GDM1 (cell line): ENCODE results near the gene FGF12.

Source experiments
- DNase-seq: peaks from one replicate; lab custom pipeline; 2025; lab: John Stamatoyannopoulos, UW

Gene FGF12

DNA sequence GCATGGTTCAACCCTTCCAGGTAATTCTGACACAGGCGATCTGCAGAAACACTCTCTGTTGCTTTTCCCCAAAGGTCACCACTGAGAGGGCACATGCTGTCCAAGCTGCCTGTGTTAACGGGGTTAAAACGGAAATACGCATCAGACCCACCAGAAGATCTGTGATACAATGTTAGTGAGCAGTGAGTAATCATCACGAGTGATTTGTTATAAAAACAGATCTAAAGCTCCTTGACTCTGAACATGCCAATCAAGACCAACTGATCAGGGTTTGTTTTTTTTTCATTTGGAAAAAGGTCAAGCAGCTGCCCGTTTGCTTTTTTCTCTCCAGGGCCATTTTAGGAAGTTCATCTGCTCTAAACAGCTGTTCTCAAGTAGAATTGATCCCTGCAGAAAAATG, 43.2 kb downstream of the FGF12 start:
- no peak for DNase-seq

DNA sequence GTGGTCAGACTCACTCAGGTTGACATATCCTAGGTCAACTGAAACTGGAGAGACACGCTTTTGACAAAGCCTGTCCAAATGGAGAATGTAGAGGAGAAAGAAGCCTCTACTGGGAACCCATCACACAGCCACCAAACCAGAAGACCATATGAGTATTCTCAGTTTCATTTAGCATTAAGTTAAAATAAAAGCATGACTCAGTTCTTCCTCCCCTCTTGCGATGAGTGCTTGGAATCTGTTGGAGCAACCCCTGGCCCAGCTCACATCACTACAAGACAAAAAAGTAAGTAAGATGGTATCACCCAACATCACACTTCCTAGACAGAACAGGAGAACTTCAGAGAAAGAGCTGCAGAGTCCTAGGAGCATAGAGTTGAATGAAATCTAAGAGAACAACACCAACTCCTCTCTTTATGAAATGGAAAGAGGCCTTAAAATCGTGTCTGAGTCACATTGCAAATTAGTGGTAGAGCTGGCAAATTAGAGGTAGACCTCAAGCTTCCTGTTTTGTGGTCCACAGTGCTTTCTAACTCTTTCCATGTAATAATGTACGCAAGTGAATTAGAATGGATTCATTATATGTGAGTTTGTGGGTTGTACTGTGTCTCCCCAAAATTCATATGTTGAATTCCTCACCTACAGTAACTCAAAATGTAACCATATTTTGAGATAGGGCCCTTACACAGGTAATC, 51.2 kb downstream of the FGF12 start:
- DNase-seq = no peak

DNA sequence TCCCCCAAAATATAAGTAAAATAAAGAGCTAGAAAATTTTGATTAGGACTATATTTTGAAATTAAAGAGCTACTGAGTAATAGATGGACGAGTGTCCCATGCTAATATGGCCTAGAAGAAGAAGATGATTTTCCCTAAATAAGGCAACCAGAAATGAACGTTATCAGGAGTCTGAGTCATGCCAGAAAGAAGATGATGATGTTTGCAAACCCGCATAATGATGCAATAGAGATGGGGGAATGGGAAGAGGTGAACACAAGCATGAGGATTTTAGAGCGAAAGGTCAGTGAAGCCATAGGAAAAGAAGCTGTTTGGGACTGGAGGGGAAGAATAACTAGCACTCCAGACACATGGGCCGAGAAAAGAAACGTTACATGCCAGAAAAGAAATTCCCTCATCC, 71.7 kb downstream of the FGF12 start:
- DNase-seq = no peak

DNA sequence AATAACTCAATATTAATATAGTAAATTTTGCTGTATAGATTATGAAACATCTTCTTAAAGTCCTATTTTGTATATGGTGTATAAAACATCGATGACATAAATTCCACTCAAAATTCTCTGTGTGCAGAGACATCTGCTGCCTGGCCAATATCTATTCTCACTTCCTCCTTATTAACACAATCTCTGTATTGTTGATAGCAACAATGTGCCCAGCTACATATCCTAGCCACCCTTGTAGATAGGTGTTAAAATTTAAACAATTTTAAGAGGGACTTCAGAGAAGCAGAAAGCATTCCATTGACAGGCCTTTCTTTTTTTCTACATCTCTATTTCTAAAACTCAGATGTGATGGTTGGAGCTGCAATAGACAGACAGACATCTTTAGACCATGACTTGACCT, 72.3 kb downstream of the FGF12 start:
- no peak for DNase-seq

DNA sequence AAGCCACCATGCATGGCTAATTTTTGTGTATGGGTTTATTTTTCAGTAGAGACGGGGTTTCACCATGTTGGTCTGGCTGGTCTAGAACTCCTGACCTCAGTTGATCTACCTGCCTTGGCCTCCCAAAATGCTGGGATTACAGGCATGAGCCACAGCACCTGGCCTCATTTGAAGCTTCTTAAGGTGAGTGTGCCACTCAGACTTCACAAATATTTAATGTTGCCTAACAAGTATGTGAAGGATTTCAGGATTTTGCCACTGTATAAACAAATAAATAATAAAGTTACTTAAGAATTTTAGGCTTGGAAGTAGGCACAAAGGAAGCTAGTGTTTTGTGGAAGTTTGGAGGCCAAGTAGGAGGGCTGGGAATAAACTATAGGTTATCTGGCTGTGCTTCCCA, 73.5 kb downstream of the FGF12 start:
- no peak for DNase-seq

DNA sequence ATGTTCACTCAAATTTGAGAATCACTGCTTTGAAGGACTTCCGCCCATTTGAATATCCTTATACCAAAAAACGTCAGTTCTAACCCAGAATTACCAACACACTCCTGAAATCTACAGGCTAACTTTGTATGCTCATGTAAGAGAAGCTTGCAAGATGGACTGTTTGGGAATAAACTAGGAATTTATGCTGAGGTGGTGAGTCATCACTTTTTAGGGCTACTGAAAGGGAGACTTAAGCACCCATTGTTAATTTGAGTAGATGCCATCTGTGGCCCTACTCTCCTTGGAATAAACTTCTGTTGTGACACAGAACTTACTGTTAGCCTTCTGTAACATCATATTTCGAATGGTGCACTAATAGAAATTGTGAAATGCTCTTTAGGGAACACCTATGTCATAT, 74.6 kb downstream of the FGF12 start:
- DNase-seq = no peak

DNA sequence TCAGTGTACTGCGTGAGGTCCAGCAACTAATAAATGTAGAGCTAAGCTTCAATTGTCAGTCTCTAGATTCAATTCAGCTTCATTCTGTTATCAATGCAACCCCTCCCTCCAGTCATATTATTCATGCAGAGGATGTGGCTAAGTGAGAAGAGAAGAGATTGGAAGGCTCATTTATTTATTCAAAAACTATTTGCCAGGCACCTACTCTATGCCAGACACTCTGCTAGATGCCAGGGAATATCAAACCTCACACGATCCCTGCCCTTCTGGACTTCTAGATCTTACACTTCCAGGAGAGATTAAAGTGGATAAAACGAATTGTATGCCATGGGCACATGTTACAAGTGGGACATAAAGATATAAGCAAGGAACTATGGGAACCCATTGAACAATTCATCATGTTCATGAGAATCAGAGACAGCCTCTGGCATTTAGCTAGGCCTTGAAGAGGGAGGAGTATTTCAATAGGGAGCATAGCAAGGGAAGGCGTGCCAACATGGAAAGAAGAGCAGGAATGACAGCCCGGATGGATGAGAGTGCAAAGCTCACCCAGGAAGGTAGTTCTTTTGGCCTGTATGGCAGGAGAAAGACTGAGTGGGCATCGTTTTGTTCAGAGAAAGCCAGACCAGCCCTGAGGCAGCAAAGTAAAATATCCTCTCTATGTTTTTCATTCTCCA, 75.4 kb downstream of the FGF12 start:
- no peak for DNase-seq

DNA sequence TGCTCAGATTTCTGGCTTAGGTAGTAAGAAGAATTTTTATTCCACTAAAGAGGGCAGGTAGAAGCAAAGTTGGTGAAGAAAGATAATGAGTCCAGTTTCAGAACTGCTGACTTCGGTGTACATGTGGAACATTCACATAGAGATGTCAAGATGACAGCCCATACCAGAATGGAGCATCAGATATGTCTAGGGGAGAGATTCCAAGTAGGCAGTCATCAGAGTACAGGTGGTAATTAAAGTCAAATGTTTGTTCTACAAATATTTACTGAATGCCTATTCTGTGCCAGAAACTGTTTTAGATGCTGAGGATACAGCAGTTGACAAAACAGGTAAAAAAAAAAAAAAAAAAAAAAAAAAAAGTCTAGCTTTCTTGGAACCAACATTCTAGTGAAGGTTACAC, 81.9 kb downstream of the FGF12 start:
- no peak for DNase-seq

DNA sequence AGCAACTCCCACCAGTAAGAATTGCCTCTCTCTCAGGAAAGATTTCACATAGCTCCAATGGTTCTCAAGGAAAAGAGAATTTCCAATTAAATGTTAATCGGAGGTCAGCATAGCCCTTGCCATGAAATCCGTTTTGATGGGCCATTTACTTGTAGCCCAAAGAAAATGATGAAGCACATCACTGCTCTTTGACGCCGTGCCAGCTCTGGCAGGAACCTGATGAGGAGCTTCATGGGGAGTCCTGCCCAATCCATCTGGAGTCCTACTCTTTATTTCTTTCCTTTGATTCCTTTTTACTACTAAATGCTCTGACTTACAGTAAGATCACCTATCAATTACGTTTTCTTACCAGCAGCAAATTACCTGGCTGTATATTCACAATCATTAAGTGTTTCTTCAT, 84.7 kb downstream of the FGF12 start:
- DNase-seq = no peak

DNA sequence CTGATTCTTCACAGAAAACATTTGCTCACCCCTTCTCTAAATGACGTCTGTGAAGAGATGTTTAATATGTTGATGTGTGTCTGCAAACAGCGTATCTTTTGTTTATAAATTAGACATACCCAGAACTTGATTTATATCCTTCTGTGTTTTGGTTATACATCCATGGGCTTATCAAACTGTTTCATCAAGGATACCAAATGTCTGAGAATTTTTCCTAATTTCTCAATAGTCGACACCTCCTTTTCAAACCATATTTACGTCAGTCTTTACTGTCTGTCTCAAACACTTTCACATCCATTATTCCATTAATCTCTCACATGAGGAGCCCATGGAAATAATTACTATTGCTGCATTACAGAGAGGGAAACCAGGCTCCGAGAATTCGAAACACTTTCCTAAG, 85.4 kb downstream of the FGF12 start:
- no peak for DNase-seq

DNA sequence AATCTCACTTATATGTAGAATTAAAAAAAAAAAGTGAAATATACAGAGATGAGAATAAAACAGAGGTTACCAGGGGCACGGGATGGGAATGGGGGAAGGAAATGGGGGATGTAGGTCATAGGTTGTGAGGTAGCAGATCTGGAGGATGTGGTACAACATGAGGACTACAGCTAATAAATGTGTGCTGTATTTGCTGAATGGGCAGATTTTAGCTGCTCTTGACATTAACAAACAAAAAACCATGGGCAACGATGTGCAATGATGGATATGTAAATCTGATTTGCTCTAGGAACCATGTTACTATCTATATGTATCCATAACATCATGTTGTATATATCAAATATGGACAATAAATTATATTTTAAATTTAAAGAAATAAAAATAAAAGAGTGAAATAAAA, 87.4 kb downstream of the FGF12 start:
- DNase-seq = no peak

DNA sequence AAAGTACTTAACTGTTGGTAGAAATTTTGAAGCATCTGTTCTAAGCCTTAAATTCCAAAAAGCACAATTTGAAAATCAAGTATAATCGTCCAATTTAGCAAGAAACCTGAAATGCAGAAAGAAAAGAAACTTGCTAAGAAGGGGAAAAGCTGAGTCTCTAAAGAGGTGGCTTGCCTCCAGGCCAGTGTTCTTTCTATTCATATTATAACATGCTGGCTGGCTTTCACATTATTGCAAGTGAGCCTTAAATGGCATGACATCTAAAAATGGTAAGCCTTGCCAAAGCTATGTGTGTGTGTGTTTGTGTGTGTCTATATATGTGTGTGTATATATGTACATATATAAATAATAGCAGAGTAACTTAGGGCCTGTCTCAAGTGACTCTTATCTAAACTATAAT, 89.5 kb downstream of the FGF12 start:
- DNase-seq = no peak

DNA sequence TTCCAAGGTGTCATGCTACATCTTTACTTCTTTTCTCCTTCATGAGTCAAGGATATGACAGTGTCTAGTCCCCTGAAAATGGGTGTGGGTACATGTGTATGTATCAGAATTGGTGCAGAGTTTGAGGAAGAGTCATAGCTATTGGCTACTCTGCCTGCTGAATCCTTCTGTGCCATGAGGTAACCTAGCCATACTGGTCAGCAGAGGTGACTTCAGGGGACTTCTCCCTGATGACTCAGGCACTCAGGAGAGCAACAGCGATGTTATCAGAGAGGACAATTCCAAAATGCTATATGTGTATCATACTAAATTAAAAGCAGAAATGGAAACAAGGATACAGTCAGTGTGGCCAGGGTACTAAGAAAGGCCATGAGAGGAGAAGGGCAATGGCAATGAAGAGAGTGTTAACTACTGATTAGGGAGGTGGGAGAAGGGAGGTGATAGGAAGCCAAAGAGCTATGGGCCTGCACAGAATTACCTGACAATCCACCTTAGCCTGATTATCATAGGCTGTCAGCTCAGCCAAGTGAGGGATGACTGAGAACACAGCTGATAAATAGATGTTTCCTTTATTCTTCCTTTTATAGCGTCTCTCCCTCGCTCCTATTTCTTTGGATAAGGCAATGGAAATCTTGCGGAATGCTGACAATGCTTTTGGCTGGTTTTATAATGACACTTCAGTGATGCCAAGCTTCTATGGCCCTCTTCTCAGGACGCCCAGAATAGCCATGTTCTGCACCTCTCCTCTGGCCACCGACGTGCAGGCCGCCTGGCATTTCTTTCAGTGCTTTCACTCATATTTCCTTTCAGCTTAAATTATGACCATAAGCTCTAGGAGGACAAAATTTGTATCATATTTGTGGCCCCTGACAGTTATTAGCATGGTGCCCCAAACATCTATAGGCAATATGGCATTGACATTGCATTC, 90.6 kb downstream of the FGF12 start:
- DNase-seq = no peak

DNA sequence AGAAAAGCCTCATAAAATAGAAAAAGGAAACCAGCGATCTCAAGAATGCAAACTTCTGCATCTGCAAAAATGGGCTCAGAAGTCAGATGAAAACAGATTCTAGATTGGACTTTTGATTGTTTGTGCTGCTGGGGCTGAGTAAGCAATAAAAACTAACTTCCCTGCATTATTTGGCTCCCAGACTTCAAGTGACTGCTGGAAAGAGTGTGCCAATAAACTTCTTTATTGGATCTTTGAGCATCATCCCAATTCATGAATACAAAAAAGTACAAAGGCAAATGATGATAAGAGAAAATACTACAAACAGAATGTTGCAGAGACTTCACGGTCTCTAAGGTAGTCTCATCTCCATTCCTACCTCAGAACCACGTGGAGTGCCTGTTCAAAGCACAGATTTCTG, 97.9 kb downstream of the FGF12 start:
- no peak for DNase-seq

DNA sequence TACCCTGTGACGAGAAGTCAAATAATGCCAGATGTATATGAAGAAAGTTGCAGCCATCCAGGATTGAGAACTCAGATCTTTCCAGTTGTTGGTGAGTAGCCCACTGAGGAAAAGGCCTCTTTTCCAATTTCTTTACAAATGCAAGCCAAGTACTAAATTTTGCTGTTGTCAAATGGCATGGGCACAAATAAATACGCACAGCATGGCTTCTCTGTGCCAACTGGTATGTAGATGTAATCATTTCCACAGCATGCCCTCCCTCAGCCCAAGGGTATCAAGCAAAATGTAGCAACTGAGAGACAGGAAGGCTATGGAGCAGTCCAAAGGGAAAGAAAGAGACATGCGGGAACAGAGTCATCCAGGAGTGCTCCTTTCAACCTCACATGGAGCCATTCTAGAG, 105.4 kb downstream of the FGF12 start:
- no peak for DNase-seq

DNA sequence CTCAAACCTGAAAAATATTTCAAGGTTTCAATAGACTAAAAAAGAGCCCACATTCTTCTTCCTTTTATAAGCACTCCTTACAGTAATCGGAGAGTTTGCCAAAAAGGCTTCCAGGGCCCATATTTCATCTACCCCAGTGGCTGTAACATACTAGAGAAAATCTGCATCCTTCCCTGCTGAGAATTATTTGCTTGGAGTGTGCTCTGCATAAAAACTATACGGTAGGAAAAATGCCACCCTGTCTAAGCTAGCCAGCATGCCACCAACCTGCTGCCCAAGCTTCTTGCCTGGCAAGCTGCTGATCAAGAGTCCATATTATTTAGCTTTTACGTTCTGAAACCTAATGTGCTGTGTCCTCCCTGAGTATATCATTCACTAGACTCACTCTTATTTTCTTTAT, 107.1 kb downstream of the FGF12 start:
- DNase-seq = no peak

DNA sequence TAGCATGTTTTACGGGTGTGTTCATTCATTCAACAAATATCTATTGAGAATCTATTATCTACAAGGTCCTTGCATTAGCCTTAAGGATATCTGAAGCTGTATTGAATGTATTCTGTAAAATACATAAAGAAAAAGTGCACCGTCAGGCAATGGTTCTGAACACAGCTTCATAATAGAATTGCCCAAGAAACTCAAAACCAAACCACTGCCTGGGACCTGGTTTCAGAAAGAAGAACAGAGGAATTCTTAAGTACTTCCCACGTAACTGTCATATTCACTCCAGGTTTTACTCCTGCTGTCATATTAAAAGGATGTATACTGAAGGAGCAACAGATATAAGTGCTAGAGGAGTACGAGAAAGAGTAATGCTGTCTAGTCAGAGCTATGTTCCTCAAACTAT, 115.9 kb downstream of the FGF12 start:
- DNase-seq = no peak

DNA sequence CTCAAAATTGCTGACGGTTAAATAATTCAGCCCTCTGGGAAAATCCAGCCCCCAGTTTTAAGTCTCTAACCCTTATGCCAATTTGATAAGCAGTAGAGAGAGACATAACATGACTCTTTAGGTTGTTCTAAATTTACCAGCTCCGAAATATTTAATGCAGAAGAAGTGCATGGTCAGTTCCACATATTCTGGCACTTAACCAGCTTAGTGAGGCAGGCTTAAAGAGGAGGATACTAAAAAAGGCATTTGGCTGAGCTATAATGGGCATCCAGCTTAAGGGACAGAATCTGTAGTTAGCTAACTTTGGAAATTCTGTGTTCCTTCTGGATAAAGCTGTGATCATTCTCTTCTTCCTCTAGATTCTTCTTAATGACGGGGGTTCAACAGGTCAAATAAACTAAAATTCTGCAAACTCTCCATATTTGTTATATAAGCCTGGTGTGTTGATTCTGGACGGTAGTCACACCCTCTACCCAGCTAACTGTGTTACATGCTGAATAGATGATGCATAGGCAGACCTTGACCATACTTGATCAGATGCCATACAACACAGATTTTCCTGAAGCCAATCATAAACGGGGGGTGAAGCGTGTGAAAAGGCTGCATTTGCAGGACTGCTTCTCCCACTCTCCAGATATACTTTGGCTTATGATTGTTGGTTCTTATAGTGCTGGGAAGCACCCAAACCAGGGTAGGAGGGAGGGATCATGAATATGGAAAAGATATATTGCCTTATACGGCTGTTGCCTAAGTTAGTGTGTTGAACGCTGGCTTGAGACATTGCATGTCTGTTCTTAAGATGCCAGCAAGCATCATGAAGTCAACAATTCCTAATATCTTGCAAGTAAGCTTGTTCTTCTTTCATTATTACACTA, 118.4 kb downstream of the FGF12 start:
- DNase-seq = no peak

DNA sequence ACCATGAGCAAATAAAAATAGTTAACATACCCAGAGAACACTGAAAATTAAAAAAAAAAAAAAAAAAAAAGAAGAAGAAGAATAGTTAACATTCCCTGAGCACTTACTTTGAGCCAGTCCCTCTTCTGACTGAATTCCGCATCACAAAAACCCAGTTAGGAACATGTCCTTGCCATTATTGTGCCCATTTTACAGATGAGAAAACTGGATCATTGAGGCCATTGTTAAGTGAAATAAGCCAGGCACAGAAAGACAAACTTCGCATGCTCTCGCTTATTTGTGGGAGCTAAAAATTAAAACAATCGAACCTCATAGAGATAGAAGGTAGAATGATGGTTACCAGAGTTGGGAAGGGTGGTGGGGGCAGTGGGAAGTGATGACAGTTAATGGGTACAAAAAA, 119.5 kb downstream of the FGF12 start:
- no peak for DNase-seq

DNA sequence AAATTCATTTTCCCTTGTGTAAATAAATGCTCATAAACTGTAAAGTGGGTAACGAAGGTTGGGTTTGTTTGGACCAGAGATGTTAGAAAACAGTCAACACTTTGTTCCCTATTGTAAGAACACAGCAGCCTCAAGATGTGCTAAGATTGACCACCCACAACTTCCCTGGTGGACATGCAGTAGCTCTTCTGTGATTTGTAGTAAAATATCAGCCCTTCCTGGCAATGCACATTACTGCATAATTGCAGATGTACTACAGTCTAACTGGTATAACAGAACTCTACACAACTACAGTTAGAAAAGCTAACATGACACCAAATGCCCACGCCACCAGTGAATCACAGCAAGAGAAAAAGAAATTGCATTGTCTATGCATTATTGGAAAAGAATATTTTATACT, 129.4 kb downstream of the FGF12 start:
- no peak for DNase-seq

DNA sequence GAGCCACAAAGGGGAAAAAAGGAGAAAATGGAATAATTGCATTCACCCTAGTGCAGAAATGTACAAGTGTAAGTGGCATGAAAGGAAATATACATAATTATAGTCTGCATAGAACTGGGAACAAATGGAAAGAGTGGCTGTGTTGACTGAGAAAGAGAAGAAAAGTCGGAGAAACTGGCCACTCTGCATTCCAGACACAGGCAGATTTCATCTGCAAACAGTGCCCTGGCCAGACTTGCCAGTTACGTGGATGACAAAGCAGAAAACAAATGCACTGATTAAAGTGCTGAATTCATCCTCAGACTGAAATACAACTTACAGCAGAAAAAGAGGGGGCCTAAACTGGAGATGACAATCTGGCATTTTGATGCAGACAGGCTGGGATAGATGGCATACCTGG, 129.8 kb downstream of the FGF12 start:
- DNase-seq = no peak

DNA sequence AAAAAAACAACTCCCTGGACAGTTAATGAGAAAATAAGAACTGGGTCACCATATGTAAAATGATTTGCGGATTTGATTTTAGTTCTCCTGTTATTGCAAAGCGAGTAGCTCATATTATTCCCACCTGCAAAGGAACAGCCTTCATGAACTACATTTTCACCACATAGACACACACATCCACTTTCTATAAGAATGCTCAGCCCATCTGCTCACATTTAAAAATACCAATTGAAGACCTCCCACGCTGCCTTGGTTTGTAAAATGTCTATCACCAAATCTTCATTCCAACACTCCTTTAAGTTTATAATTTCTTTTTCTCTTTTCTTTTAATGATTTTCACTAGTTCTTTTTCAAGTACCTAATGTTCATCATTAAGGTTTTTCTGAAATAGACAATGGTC, 148.6 kb downstream of the FGF12 start:
- DNase-seq = no peak
